Stimulated activated effector memory CD8-positive, alpha-beta T cell treated with anti-CD3 and anti-CD28 coated beads, Interleukin-12 subunit alpha, Interleukin-12 subunit beta, amount 100 ng/mL, for 72 hours (primary cell): ENCODE measurements around the gene ERN1.
A peak's percentile ranks its signal among the peaks of the same experiment; 100 is the strongest.
"Not testable (repeated sequence)": the region's sequence is repeated elsewhere in the genome, so short reads cannot be mapped to it uniquely, and the experiment has no call there.

Source experiments
- ATAC-seq: fragments of 150-1000 bp; cut with Tn5 transposase; 2 replicates; pipeline ENCODE4 v1.10.0; 2021
- DNase-seq, 2 donors: peaks; one replicate each; pipeline ENCODE4 v3.0.0; 2021 to 2022; ENCODE audit warnings: low spot score in 2 of 2
- H3K27ac Mint-ChIP-seq: one replicate; pipeline ENCODE4 v1.8.0; 2022; ENCODE audit warnings: mild to moderate bottlenecking, mixed read lengths
- H3K36me3 Mint-ChIP-seq: one replicate; pipeline ENCODE4 v1.8.0; 2022; ENCODE audit warnings: mild to moderate bottlenecking, mixed read lengths
- H3K4me1 Mint-ChIP-seq: one replicate; pipeline ENCODE4 v1.8.0; 2022; ENCODE audit warnings: mixed read lengths
- H3K4me3 Mint-ChIP-seq: one replicate; pipeline ENCODE4 v1.8.0; 2022; ENCODE audit warnings: mild to moderate bottlenecking, mixed read lengths
- H3K9me3 Mint-ChIP-seq: one replicate; pipeline ENCODE4 v1.8.0; 2022; ENCODE audit warnings: mixed read lengths

Gene ERN1

DNA sequence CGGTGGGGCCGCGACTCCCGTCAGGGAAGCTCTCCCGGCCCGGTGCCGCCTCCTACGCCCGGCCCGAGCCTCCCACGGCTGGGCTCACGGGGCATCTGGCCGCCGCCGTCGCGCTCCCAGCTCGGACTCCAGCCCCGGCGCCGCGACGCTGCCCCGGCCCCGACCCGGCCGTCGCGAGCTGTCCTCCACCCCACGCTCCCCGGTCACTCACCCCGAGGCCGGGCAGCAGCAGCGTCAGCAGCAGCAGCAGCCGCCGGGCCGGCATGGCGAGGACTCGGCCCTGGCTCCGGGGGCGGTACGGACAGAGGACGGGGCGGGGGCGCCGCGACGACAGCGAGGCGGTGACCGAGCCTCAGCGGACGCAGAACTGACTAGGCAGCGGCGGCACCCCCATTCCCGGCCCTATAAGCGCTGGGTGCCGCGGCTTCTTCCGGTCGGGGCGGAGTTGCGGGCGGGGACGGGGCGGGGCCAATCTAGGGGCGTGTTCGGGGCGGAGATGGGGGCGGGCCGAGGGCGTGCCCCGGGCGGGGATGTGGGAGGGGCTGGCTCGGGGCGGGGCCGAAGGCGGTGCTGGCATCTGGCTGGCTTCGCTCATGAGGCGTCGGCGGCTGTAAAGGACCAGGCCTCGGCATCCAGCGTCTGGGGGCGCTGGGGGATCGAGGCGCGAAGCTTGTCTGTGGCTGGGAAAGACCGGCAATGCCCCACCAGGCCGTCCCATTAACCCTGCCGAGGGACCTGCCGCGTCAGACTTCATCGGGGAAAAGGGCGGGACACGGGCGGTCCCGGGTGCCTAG, at the start of gene ERN1:
Gene ERN1, minus strand, starts transcription at position 380 of the 794 bp plus-strand sequence. Its CDS starts 115 bp downstream, at position 265.
- Mint-ChIP-seq H3K4me1 (peaks cover 60% of the 10 kb centered on the region), H3K27ac (peak within 1 kb of the TSS; percentile 97), H3K36me3 (peaks cover 56% of the 10 kb centered on the region), H3K4me3 (peak within 1 kb of the TSS; percentile 80), H3K9me3 (no peaks in the 10 kb centered on the region)
- DNase-seq = peak; percentile 85 to 95
- peak; percentile 90 for ATAC-seq

DNA sequence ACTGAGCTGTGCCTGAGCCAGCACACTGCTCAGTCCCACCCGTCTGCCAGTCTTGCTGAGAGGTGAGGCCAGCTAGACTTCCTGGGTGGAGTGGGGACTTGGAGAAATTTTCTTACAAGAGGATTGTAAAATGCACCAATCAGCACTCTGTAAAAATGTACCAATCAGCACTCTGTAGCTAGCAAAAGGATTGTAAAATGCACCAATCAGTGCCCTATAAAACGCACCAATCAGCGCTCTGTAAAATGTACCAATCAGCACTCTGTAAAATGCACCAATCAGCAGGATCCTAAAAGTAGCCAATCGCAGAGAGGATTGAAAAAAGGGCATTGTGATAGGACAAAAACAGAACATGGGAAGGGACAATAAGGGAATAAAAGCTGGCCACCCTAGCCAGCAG, 49.1 kb upstream of the ERN1 start:
- H3K36me3 Mint-ChIP-seq, H3K4me1 Mint-ChIP-seq, H3K4me3 Mint-ChIP-seq, H3K27ac Mint-ChIP-seq, DNase-seq, ATAC-seq, H3K9me3 Mint-ChIP-seq: not testable (repeated sequence)

DNA sequence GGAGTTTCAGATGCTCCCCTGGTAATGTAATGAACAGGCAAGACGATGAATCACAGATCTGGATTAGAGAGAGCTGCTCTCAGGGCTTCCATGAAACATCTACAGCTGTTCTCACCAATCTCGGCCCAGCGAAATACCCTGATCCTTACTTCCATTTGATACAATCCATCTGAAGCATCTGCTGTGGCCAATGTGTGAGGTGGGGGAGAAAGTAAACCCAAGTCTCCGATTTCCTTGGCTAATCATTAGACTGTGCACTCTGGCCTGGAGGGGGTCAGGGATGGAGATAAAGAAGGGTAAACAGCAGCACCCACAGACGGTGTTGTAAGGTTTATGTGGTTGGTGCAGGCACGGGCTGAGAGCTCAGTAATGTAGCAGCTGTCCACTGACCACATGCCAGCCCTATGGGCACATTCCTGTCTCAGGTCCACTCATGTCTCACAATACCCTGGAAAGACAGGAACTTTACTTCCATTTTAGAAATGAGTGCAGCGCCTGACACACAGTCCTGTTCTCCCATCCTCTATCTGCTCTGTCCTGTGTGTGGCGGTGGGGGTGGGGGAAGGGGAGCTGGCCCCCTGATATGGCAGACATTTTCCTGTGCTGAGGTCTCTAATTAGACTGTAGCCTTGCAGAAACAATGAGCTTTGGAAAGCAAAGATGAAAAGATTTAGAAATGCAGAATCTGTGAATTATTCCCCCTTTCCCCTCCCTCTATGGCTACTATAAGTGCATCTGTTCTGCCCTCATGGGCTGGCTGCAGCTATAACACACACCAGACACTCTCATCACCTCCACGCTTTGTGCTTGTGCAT, 48.3 kb upstream of the ERN1 start:
- H3K4me3 Mint-ChIP-seq = no peak overlapping the region
- DNase-seq (no peak), ATAC-seq (no peak)
- H3K4me1 Mint-ChIP-seq = no peaks in the 10 kb centered on the region
- H3K9me3 Mint-ChIP-seq = no peaks in the 10 kb centered on the region
- no peak overlapping the region for H3K27ac Mint-ChIP-seq
- H3K36me3 Mint-ChIP-seq = peaks cover 6% of the 10 kb centered on the region

DNA sequence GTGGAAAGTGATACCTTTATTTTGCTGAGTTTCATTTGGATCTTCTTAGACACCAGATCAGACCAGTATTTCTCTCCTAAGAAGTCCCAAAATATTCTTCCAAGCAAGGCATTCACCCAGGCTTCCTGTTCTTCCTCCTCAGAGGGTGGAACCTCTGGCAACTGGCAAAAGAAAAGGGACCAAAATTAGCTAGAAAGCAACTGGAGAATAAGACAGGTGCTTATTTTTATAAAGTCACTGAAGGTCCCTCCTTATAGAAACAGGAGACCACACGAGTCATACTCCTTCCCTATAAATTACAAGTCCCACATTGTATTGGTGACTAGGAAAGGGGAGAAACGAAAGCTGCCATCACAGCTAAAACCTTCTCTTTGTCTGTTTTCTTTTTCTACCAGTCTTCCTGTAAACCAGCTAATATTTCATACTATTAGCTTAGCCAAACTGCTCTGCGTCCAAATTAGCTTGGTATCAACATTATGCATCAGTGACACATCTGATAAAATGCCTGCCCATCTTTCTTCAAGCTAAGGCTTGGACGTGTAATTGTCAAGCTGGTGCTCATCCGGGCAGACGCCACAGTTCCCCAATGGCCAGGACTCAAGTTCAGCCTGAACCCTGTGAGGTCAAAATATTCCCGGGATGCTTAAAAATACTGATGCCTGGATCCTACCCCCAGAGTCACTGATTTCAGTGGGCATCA, 47.5 kb upstream of the ERN1 start:
- Mint-ChIP-seq H3K4me1 (no peaks in the 10 kb centered on the region), H3K27ac (no peak overlapping the region), H3K9me3 (no peaks in the 10 kb centered on the region), H3K36me3 (peaks cover 6% of the 10 kb centered on the region), H3K4me3 (no peak overlapping the region)
- no peak for DNase-seq
- no peak for ATAC-seq

DNA sequence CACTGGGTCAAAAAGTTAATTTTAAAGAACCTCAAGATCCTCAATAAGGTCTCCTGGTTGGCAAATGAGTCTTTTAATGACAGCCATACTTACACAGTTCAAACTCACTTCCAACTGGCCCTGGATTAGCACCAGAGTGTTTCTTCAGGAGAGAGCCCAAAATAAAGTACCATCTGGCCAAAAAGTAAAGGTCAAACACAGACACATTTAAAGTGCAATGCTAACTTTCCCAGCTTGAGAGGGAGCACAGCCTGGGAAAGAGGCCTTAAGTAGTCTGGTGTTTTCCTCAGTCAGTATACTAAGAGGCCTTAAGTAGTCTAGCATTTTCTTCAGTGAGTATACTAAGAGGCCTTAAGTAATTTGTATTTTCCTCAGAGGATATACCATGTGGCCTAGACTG, 46.6 kb upstream of the ERN1 start:
- Mint-ChIP-seq H3K36me3 (peaks cover 8% of the 10 kb centered on the region), H3K9me3 (no peaks in the 10 kb centered on the region), H3K27ac (no peak overlapping the region), H3K4me3 (no peak overlapping the region), H3K4me1 (no peaks in the 10 kb centered on the region)
- no peak for DNase-seq
- ATAC-seq = no peak

DNA sequence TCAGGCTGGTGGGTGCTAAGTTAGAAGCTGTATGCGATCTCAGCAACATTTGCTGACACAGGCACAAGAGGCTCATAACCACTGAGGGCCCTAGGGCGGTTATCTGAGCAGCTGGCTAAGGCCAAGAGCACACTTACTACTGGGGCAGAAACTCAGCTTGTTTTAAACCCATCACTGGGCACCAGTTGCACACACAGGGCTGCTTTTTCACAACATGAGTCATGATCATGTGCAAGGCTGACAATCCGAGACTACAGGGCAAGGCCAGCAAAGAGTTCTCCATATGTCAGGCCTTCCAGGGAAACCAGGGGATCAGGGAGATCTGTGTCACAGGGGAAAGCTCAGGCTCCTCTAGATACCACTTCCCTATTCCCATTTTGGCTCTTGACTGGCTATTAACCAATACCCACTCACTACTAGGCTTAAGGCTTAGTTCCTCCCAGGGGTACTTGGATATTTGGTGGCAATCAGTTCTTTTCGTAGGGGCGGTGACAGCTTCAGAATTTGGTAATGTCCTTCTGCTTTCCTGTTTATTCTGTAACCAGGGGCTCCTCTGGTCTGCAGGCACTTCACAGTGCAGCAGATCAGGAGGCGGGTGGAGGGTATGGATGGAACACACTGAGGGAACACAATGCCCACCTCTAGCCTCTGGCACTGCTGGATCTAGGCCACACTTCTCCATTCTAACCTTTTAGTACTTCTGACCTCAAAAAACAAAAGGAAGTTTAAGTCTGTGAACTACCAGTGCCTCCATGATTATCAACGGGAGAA, 44.9 kb upstream of the ERN1 start:
- no peaks in the 10 kb centered on the region for H3K9me3 Mint-ChIP-seq
- no peak overlapping the region for H3K4me3 Mint-ChIP-seq
- peaks cover 25% of the 10 kb centered on the region for H3K36me3 Mint-ChIP-seq
- ATAC-seq (no peak), DNase-seq (no peak)
- no peaks in the 10 kb centered on the region for H3K4me1 Mint-ChIP-seq
- no peak overlapping the region for H3K27ac Mint-ChIP-seq

DNA sequence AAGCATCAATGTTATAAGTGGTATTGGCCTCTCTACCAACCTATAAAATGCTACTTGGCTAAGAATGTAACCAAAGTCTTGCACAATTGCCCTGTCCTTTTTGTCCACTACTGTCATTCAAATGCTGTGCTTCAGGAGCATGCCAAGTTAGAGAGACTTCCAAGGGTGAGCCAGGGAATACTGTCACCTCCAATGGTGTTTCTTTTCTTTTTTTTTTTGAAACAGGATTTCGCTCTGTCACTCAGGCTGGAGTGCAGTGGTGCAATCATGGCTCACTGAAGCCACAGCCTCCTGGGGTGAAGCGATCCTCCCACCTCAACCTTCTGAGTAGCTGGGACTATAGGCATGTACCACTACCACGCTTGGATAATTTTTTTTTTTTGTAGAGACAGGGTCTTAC, 43.7 kb upstream of the ERN1 start:
- no peaks in the 10 kb centered on the region for H3K4me1 Mint-ChIP-seq
- no peaks in the 10 kb centered on the region for H3K9me3 Mint-ChIP-seq
- ATAC-seq (no peak), DNase-seq (no peak)
- H3K27ac Mint-ChIP-seq = no peak overlapping the region
- H3K36me3 Mint-ChIP-seq = peaks cover 26% of the 10 kb centered on the region
- no peak overlapping the region for H3K4me3 Mint-ChIP-seq

DNA sequence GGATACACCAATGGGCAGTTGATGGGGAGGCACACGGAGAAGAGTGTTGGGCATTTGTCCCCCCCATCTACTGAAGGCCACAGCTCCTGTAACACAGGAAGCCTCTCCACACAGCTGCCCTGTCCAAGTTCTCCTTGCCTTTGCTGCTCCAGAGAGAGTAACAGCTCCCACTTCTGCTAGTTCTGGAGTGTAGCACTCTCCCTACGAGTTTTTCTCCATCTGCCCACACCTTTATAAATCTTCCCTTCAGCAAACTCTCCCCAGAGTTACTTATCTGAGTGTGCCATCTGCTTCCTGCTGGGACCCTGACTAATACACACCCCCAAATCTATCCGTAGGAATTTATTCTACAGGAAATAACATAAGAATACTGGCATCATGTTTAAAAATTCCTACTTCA, 42.6 kb upstream of the ERN1 start:
- Mint-ChIP-seq H3K9me3 (no peaks in the 10 kb centered on the region), H3K36me3 (peaks cover 22% of the 10 kb centered on the region), H3K4me3 (no peak overlapping the region), H3K27ac (no peak overlapping the region), H3K4me1 (no peaks in the 10 kb centered on the region)
- ATAC-seq (no peak), DNase-seq (no peak)

DNA sequence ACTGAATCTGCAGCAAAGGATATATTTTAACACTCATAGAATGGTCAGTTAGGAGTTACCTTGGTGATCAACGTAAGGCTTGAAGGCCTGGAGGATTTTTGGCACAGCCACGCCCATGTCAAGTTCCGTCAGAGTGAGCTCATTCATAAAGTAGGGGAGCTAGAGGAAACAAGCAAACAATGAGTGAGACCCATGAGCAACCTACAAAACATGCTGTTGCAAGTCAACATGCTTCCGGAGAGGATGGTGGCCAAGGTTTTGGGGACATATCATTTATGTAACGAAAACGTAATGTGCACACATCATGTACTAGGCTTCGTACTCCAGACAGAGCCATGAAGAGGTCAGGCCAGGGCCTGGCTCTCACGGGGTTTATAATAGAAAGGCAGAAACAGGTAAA, 41.1 kb upstream of the ERN1 start:
- H3K36me3 Mint-ChIP-seq = peaks cover 22% of the 10 kb centered on the region
- H3K4me1 Mint-ChIP-seq = no peaks in the 10 kb centered on the region
- ATAC-seq = no peak
- H3K9me3 Mint-ChIP-seq = no peaks in the 10 kb centered on the region
- no peak overlapping the region for H3K27ac Mint-ChIP-seq
- H3K4me3 Mint-ChIP-seq = no peak overlapping the region
- DNase-seq = no peak

DNA sequence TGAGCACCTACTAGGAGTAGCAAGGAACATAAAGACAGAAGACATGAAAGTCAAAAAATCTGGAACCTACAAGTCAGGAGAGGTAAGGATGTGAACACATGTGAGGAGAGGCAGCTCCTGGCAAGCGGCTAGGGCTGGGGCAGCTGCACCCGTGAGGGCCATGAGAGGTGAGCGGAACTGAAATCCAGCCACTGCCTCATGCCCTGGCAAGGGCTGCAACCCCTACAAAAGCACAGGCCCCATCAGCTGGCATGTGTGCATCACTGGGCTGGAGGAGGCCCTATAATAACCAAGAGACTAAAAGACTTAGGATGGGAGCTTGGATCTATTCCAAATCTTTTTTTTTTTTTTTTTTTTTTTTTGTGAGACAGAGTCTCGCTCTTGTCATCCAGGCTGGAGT, 40.3 kb upstream of the ERN1 start:
- no peaks in the 10 kb centered on the region for H3K4me1 Mint-ChIP-seq
- no peak overlapping the region for H3K4me3 Mint-ChIP-seq
- no peaks in the 10 kb centered on the region for H3K9me3 Mint-ChIP-seq
- ATAC-seq (no peak), DNase-seq (no peak)
- H3K36me3 Mint-ChIP-seq = peaks cover 22% of the 10 kb centered on the region
- H3K27ac Mint-ChIP-seq = no peak overlapping the region

DNA sequence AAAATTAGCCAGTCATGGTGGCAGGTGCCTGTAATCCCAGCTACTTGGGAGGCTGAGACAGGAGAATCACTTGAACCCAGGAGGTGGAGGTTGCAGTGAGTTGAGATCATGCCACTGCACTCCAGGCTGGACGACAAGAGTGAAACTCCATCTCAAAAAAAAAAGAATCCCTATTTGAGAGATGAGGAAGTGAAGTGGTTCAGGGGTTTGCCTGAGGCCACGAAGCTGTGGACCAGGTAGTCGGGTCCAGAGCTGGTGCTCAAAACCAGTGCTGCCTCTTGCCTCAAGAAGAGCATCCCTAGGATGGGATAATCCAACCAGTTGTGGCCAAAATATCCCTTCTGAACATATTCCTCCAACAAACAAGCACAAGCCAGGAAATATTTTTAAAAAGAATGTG, 37.7 kb upstream of the ERN1 start:
- not testable (repeated sequence) for H3K27ac Mint-ChIP-seq, H3K9me3 Mint-ChIP-seq, ATAC-seq, DNase-seq, H3K4me3 Mint-ChIP-seq, H3K4me1 Mint-ChIP-seq
- H3K36me3 Mint-ChIP-seq = peaks cover 22% of the 10 kb centered on the region

DNA sequence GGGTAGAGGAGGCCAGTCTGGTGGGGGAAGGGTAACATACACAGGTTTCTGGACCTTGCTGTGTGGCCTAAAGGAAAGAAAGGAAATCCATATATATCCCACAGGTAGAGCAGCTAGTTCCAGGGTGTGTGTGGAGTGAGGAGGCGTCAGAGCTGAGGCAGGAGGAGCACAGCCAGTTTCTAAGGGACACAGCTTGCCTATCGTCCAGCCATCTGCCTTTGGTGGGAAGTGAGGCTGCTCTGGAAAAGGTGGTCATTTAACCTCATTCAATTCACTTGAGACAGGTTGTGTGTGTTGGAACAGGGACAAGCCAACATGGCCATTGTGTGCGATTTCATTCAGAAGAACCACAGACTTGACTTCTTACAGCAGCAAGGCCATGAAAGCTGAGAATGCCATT, 36.9 kb upstream of the ERN1 start:
- DNase-seq = no peak
- Mint-ChIP-seq H3K36me3 (peaks cover 22% of the 10 kb centered on the region), H3K9me3 (no peaks in the 10 kb centered on the region), H3K4me1 (no peaks in the 10 kb centered on the region), H3K27ac (peak overlapping the region; percentile 7), H3K4me3 (no peak overlapping the region)
- ATAC-seq = no peak

DNA sequence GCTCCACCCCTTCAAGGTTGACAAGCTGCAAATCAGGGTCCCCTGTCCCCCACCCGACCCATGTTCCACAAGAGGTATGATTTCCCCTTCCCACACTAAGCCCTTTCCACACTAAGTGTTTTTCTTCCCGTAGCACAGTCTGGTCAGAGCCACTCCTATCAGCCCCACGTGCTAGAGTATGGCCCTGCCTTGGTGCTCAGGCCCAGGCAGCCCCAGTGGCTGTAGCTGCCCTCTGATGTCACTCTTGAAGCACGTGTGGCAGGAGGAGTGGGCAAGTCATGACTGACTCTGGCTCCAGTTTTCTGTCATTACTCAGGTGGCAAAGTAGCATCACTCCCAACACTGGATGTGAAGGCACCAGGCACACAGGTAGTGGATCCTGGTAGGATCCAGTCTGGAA, 35.4 kb upstream of the ERN1 start:
- no peaks in the 10 kb centered on the region for H3K4me1 Mint-ChIP-seq
- peaks cover 7% of the 10 kb centered on the region for H3K36me3 Mint-ChIP-seq
- no peak overlapping the region for H3K4me3 Mint-ChIP-seq
- ATAC-seq (no peak), DNase-seq (no peak)
- H3K9me3 Mint-ChIP-seq = no peaks in the 10 kb centered on the region
- H3K27ac Mint-ChIP-seq = no peak overlapping the region

DNA sequence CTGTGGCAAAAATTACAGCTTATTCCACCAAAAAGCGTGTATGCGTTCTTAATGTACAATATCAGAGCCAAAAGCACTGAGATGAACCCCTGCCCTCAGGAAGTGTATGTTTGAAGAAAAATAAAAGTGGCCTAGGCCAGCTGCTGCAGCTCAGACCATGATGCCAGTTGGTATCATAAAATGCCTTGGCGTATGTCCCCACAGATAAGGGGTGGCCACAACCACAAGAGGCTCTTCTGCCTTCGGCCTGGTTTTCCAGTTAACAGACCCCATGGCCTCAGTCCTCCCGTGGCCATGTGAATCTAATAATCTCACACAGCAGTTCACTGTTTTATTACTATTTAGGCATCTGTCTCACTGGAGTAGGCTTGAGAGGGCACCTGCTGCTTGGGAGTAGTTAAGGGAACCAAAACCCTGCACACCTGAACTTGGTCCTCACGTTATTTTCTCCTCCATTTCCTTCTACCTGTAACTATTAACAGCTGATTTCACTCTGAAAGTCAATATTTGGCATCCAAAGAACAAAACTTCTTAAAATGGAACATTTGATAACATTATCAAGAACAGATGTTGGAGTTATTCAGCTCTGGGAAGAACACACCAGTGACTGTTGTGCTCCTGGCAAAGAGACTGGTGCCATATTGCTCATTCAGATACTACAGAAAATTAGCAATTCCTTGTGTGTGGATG, 34.8 kb upstream of the ERN1 start:
- ATAC-seq (no peak), DNase-seq (no peak)
- H3K36me3 Mint-ChIP-seq = peaks cover 1% of the 10 kb centered on the region
- H3K27ac Mint-ChIP-seq = no peak overlapping the region
- H3K4me1 Mint-ChIP-seq = no peaks in the 10 kb centered on the region
- no peaks in the 10 kb centered on the region for H3K9me3 Mint-ChIP-seq
- no peak overlapping the region for H3K4me3 Mint-ChIP-seq
